OCI-LY7 (cell line): Measurements from ENCODE around the gene PRR20D. TPM values are rescaled to one million over a fixed set of nuclear protein-coding genes. Genes with fewer than 3 reads are reported as not detected.

ENCODE experiments used
- BruUV-seq: library from RNA; stranded (reverse); fragments of 400-500 nt; replicated peaks from 2 replicates; lab custom pipeline; 2021; lab: Mats Ljungman, UMichigan
- CTCF ChIA-PET: fragments of 300-600 bp; sonication (Branson Sonifier 250); formaldehyde crosslinking; loops from one replicate; lab custom pipeline; 2022; ENCODE audit warnings: antibody characterized with exemption; ENCODE audit not compliant: unreplicated experiment; lab: Charles Lee
- POLR2A ChIA-PET: fragments of 300-600 bp; sonication (Branson Sonifier 250); formaldehyde crosslinking; loops from one replicate; lab custom pipeline; 2022; ENCODE audit warnings: antibody characterized with exemption; lab: Charles Lee
- DNase-seq: peaks from one replicate; pipeline ENCODE4 v3.0.0-alpha.2; 2015; ENCODE audit warnings: low spot score
- H2AFZ ChIP-seq: fragments of 200-600 bp; sonication (generic), shearing (Covaris generic); 2 replicates; pipeline ENCODE4 v1.6.1; 2014; ENCODE audit warnings: mild to moderate bottlenecking, antibody characterized with exemption, low read length, moderate library complexity
- H3K27ac ChIP-seq: fragments of 200-600 bp; sonication (generic); 2 replicates; pipeline ENCODE4 v1.5.1; 2014; ENCODE audit warnings: mixed run types, low read depth, mild to moderate bottlenecking, moderate library complexity, low read length, inconsistent platforms; ENCODE audit not compliant: poor library complexity, severe bottlenecking
- H3K36me3 ChIP-seq: fragments of 200-600 bp; sonication (generic); 2 replicates; pipeline ENCODE4 v1.6.1; 2014; ENCODE audit warnings: mild to moderate bottlenecking, antibody characterized with exemption, low read length, moderate library complexity, mixed read lengths; ENCODE audit not compliant: insufficient read depth
- H3K4me1 ChIP-seq: fragments of 200-600 bp; sonication (generic); 2 replicates; pipeline ENCODE4 v1.5.1; 2014; ENCODE audit warnings: mild to moderate bottlenecking, low read length; ENCODE audit not compliant: insufficient read depth, poor library complexity, severe bottlenecking
- H3K4me2 ChIP-seq: fragments of 200-600 bp; sonication (generic); 2 replicates; pipeline ENCODE4 v1.6.1; 2014; ENCODE audit warnings: mild to moderate bottlenecking, low read length
- H3K4me3 ChIP-seq: fragments of 200-600 bp; sonication (generic); 2 replicates; pipeline ENCODE4 v1.5.1; 2014; ENCODE audit warnings: mild to moderate bottlenecking, low read depth, low read length; ENCODE audit not compliant: poor library complexity, severe bottlenecking
- H3K79me2 ChIP-seq: fragments of 200-600 bp; sonication (generic); 2 replicates; pipeline ENCODE4 v1.6.1; 2016; ENCODE audit warnings: low read depth, mild to moderate bottlenecking, low read length, moderate library complexity, mixed read lengths; ENCODE audit not compliant: insufficient read depth
- H3K9me2 ChIP-seq: fragments of 200-600 bp; sonication (generic); 2 replicates; pipeline ENCODE4 v1.6.1; 2016; ENCODE audit warnings: mild to moderate bottlenecking, low read length, mixed read lengths; ENCODE audit not compliant: insufficient read depth
- H3K9me3 ChIP-seq: fragments of 200-600 bp; sonication (generic); 2 replicates; pipeline ENCODE4 v1.6.1; 2014; ENCODE audit warnings: mild to moderate bottlenecking, mixed run types, low read length, mixed read lengths
- H4K20me1 ChIP-seq: fragments of 200-600 bp; sonication (generic); 2 replicates; pipeline ENCODE4 v1.6.1; 2014; ENCODE audit warnings: mild to moderate bottlenecking, antibody characterized with exemption, low read length, moderate library complexity, mixed read lengths; ENCODE audit not compliant: insufficient read depth
- EZH2phosphoT487 ChIP-seq: fragments of 200-600 bp; sonication (generic); IDR thresholded peaks from 2 replicates; pipeline ENCODE4 v1.6.1; 2018; ENCODE audit warnings: low read depth, borderline replicate concordance, mild to moderate bottlenecking, mixed run types, antibody characterized with exemption, low read length, moderate library complexity, mixed read lengths
- intact Hi-C: fragments of 100-400 bp; cut with micrococcal nuclease; formaldehyde crosslinking; loops from one replicate; pipeline ENCODE4 v1.10.0; 2022; ENCODE audit not compliant: unreplicated experiment
- total RNA-seq, 2 experiments: library from RNA; depleted of rRNA in 1 of 2; stranded (reverse); fragments of >200 nt in 1 of 2; shearing (Covaris generic) in 1 of 2; gene quantifications; 2 replicates each; pipeline ENCODE4 v1.2.3, GENCODE V29; 2014 to 2022
- TF ChIP-seq, protein P1 (sequence below): fragments of 200-600 bp; sonication (generic); conservative IDR thresholded peaks from 2 replicates; pipeline ENCODE4 v1.5.1; 2014; ENCODE audit warnings: mild to moderate bottlenecking, antibody characterized with exemption, low read length, moderate library complexity, mixed read lengths

PRR20D gene
- total RNA-seq, 2 experiments from 2014 or later, result not detected

DNA sequence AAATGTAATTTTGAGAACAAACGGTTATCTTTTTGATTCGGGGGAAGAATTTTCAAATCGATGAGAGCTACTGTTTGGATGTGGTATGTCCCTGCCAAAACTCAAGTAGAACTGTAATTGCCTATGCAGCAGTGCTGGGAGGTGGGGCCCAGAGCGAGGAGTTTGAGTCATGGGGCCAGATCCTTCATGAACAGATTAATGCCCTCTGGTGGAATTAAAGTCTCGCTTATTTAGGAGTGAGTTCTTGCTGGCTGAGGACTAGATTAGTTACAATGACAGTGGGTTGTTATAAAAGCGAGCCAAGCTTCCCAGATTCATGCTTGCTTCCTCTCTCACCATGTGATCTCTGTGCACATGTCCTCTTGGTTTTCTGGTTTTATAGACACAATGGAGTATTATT lies 31.5 kb upstream of the PRR20D start:
- H3K4me2 ChIP-seq, result no peak overlapping the region
- H3K9me2 ChIP-seq, result no peaks in the 10 kb centered on the region
- no peaks in the 10 kb centered on the region for H3K36me3 ChIP-seq
- H3K9me3 ChIP-seq, result 0 out of 2 replicates have a peak, but pooled peaks cover 4% of the 10 kb centered on the region
- no peak overlapping the region for H3K4me3 ChIP-seq
- no TSS peak for BruUV-seq
- ChIA-PET POLR2A (no interaction called here), CTCF (no interaction called here)
- TF ChIP-seq, protein P1, sequence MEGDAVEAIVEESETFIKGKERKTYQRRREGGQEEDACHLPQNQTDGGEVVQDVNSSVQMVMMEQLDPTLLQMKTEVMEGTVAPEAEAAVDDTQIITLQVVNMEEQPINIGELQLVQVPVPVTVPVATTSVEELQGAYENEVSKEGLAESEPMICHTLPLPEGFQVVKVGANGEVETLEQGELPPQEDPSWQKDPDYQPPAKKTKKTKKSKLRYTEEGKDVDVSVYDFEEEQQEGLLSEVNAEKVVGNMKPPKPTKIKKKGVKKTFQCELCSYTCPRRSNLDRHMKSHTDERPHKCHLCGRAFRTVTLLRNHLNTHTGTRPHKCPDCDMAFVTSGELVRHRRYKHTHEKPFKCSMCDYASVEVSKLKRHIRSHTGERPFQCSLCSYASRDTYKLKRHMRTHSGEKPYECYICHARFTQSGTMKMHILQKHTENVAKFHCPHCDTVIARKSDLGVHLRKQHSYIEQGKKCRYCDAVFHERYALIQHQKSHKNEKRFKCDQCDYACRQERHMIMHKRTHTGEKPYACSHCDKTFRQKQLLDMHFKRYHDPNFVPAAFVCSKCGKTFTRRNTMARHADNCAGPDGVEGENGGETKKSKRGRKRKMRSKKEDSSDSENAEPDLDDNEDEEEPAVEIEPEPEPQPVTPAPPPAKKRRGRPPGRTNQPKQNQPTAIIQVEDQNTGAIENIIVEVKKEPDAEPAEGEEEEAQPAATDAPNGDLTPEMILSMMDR, result no peak
- TF ChIP-seq EZH2phosphoT487, result no peak
- DNase-seq, result no peak
- H3K4me1 ChIP-seq, result no peaks in the 10 kb centered on the region
- no peak overlapping the region for H3K27ac ChIP-seq
- intact Hi-C loops, result no loop called here
- H4K20me1 ChIP-seq, result no peaks in the 10 kb centered on the region
- H2AFZ ChIP-seq, result no peak overlapping the region
- H3K79me2 ChIP-seq, result no peaks in the 10 kb centered on the region

DNA sequence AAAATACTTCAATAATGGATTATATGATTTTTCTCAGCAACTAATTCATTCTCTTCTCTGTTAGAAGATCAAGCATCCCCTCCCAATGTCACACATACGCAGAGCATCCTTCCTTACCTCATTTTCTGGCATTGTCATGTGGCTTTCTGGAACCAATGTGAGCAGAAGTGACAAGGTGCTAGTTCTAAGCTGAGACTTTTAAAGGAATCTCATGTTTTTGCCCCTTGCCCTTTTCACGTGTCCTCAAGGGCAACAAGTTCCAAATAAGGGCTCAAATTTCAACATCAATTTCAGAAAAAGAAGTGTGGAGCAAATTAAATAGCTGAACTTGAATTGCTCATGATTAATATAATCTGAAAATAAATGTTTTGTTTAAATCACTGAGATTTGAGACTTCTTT lies 24.3 kb upstream of the PRR20D start:
- Histone ChIP-seq H4K20me1 (no peaks in the 10 kb centered on the region), H3K4me3 (no peak overlapping the region), H3K9me3 (no peaks in the 10 kb centered on the region), H3K36me3 (no peaks in the 10 kb centered on the region), H2AFZ (no peak overlapping the region), H3K9me2 (no peaks in the 10 kb centered on the region), H3K79me2 (no peaks in the 10 kb centered on the region), H3K27ac (no peak overlapping the region), H3K4me2 (no peak overlapping the region), H3K4me1 (no peaks in the 10 kb centered on the region)
- no peak for TF ChIP-seq EZH2phosphoT487
- TF ChIP-seq, protein P1, result no peak
- no TSS peak for BruUV-seq
- intact Hi-C loops, result no loop called here
- ChIA-PET POLR2A (no interaction called here), CTCF (no interaction called here)
- no peak for DNase-seq

DNA sequence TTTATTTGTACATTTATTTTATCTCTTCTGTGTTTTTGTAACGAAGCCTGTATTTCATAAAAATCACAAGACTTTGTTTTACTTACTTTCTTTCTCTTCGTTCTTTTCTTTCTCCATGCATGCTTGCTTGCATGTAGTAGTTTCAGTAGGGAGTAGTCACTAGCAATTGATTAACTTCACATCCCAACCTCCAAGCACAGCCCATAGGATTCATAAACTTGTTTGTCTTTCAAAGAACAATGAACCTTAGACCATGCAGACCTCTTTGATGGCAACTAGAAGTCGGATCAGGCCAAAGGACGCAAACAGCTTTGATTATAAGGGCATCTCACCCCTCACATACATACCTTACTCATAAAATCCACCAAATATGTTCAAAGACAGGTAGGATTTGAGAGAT lies 22.8 kb upstream of the PRR20D start:
- no peak overlapping the region for H3K27ac ChIP-seq
- H3K9me3 ChIP-seq, result no peaks in the 10 kb centered on the region
- no TSS peak for BruUV-seq
- ChIA-PET CTCF (no interaction called here), POLR2A (no interaction called here)
- no peaks in the 10 kb centered on the region for H3K36me3 ChIP-seq
- intact Hi-C loops, result no loop called here
- H2AFZ ChIP-seq, result no peak overlapping the region
- TF ChIP-seq EZH2phosphoT487, result no peak
- TF ChIP-seq, protein P1, result no peak
- no peak overlapping the region for H3K4me2 ChIP-seq
- H4K20me1 ChIP-seq, result no peaks in the 10 kb centered on the region
- H3K4me1 ChIP-seq, result no peaks in the 10 kb centered on the region
- no peaks in the 10 kb centered on the region for H3K9me2 ChIP-seq
- no peaks in the 10 kb centered on the region for H3K79me2 ChIP-seq
- DNase-seq, result no peak
- no peak overlapping the region for H3K4me3 ChIP-seq
